Ovary (tissue), 3 donors: ENCODE results near the gene SEH1L.

Source experiments
- CTCF ChIP-seq, 3 donors: fragments of 450-650 bp in 2 of 3; fragments of 200-600 bp in 1 of 3; IDR thresholded peaks; one replicate each; pipeline versions ENCODE4 v1.5.1 to v1.8.0; 2016 to 2022; ENCODE audit warnings: antibody characterized with exemption in 3 of 3, mild to moderate bottlenecking in 1 of 3
- POLR2A ChIP-seq: fragments of 450-650 bp; IDR thresholded peaks from one replicate; pipeline ENCODE4 v1.6.1; 2017; ENCODE audit warnings: antibody characterized with exemption, mild to moderate bottlenecking, moderate library complexity
- donor health status: DM: no; HTN: no; CAD: no.

- TF ChIP-seq CTCF (IDR thresholded peaks at IDR 0.05) (no peak), POLR2A (no peak)
Measured at GRCh38 chr18:12989397-12990122, 41.7 kb downstream of the SEH1L start.
